Adrenal gland (tissue), 5 donors: ENCODE results near the gene GNB1L.

ENCODE experiments used
- CTCF ChIP-seq, 6 experiments: fragments of 450-650 bp in 4 of 6; fragments of 200-600 bp in 2 of 6; sonication (generic) in 1 of 6; IDR thresholded peaks; 1 replicate in 5 of 6; 2 replicates in 1 of 6; pipeline versions ENCODE4 v1.5.1 to v1.8.0; 2016 to 2021; ENCODE audit warnings: antibody characterized with exemption in 6 of 6, mild to moderate bottlenecking in 2 of 6, moderate library complexity in 1 of 6
- POLR2A ChIP-seq, 2 donors: fragments of 450-650 bp; IDR thresholded peaks; one replicate each; pipeline ENCODE4 v1.6.1; 2017; ENCODE audit warnings: antibody characterized with exemption in 2 of 2, mild to moderate bottlenecking in 2 of 2, moderate library complexity in 1 of 2
- donor health status: DM: no; HTN: no; CAD: no.

GRCh38 chr22:19831016-19831415 lies 23.7 kb downstream of the GNB1L start:
- TF ChIP-seq POLR2A (IDR thresholded peaks at IDR 0.05) = no peak
- TF ChIP-seq CTCF (IDR thresholded peaks at IDR 0.05) = no peak
